CD4-positive, alpha-beta T cell treated with Interleukin-2 at 100 ng/mL for 4 hours (primary cell): ENCODE data around the gene DOCK6.
A peak's percentile ranks its signal among the peaks of the same experiment; 100 is the strongest.

Experiments
- DNase-seq: peaks from one replicate; pipeline ENCODE4 v3.0.0-alpha.2; 2020; ENCODE audit warnings: low spot score

Gene DOCK6

DNA sequence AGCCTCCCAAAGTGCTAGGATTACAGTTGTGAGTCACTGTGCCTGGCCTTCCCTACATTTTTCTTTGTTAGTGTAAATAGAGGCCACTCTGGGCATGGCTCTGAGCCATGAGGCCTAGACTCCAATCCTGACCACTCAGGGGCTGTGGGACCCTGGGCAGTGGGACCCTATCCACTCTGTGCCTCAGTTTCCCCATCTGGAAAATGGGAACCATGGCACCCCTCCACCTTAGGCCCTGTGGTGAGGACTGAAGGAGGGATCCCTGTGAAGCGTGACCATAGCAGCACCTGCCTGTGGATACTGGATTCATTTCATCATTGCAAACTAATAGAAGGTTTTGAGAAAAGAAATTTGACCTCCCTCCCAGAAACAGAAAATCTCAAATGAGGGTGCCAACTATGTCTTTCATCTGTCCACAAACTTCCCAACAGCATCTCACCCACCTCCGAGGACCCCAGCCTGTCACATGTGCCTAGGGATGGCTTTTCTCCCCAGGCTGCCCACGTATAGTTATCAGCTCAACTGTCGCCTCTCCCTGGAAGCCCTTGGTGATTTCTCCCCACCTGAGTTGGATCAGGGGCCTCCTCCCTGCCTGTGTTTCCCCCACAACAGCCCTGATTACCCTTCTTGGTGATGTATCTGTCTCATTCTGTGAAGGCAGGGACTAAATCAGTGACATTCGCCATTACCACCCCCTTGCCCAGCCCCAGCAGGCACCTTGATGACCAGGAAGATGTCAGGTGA is 17.3 kb downstream of the DOCK6 start:
- no peak for DNase-seq

DNA sequence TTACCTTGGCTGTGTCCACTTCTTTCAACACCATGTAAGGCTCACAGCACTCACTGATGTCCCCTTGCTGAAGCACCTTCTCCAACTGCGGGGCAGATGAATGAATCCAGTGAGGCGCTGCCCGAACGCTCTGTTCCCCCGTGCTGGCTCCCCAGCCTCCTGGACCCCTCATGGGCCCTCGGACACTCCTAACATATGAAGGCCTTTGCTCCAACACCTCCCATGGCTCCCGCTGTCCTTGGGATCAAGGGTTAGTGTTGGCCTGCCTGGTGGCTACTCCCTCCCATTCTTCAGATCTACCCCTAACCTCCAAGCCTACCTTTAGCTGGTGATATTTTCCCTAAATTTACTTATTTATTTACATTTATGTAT is 18.5 kb downstream of the DOCK6 start:
- DNase-seq, result no peak

DNA sequence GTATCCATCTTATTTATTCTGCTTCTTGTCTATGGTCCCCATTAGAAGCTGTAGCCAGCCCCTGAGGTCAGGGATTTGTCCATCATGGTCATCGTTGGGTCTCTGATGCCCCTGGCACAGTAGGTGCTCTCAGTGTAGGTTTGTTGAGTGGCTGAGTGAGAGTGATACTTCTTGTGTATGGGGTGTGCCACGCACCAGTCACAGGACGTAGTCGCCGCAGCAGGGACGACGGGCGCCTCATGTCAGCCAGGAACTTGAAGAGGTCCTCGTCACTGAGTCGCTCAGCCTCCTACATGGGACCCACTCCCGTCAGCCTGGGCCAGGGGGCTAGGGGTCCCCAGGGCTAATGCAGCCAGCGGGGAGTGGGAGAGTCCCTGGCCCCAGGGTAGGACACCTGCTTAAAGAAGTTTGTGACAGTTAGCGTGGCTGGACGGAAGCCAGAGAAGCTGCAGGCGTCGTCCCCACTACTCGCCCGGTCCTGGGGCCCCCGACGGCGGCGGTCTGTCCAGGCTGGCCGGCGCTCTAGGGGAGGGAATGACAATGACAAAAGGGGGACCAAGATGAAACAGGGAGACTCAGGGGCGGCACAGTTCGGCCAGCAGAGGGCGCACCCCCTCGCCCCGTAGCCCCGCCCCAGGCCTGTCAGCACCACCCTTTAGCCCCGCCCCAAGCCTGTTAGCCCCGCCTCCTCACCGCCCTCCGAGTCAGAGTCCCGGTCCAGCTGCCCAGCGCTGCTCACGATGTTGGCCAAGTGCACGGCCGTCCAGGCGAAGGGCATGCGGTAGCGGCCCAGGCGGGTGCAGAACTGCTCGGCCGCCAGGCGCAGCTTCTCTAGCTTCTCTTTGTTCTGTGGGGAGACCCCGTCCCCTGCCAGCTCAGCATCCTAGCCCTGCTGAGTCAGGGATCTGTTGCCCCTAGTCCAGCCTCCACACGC is 19.2 kb downstream of the DOCK6 start:
- DNase-seq, result peak; percentile 76

DNA sequence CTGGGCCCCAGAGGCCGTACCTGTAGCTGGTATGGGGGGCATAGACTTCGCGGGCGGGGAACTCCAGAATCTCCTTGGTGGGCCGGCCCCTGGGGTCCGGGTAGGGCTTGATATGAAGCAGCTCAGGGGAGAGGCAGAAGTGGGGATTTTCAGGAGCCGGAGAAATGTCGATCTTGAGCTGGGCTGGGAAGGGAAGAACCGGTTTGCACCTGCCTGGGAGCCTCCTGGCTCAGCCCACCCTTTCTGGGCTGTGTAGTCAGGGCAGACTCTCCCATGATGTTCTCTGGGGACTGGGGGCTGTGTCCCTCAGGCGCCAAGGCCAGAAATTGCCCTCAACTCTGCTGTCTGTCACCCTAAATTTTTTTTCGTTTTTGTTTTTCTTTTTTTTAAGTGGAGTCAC is 20.3 kb downstream of the DOCK6 start:
- no peak for DNase-seq

DNA sequence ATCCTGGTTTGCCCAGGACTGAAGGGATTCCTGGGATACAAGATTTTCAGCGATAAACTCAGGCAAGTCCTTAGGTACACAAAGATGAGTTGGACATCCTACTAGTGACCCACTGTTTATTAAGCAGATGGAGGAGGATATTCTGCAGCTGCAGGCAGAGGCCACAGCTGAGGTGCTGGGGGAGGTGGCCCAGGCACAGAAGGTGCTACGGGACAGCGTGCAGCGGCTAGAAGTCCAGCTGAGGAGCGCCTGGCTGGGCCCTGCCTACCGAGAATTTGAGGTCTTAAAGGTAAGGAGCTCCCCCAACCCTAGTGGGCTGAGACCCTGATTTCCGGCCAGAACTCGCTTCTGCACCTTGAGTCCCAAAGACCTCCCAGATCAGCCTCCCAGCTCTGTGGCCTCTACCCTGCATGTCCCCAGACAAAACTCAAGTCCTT is 22.3 kb downstream of the DOCK6 start:
- DNase-seq, result no peak

DNA sequence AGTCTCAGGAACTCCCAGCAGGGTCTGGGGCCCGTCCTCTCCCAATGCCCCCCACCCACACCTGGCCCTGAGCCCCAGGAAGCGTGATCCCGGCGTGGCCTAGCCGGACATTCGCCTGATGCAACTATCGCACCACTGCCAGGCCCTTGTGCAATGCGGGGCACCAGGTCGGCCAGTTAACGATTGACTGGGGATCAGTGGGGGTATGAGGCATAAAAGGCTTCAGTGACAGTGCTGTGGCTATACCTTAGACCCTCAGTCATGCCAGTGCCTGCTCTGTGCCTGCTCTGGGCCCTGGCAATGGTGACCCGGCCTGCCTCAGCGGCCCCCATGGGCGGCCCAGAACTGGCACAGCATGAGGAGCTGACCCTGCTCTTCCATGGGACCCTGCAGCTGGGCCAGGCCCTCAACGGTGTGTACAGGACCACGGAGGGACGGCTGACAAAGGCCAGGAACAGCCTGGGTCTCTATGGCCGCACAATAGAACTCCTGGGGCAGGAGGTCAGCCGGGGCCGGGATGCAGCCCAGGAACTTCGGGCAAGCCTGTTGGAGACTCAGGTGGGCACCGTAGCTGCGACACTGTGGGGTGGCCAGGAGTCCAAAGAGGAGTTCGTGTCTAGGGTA is 22.8 kb downstream of the DOCK6 start, which contains the start of gene ANGPTL8:
TSS of gene ANGPTL8 (plus strand) at position 243 of the 624 bp plus-strand sequence. CDS start at position 262, 19 bp downstream.
- DNase-seq, result no peak

DNA sequence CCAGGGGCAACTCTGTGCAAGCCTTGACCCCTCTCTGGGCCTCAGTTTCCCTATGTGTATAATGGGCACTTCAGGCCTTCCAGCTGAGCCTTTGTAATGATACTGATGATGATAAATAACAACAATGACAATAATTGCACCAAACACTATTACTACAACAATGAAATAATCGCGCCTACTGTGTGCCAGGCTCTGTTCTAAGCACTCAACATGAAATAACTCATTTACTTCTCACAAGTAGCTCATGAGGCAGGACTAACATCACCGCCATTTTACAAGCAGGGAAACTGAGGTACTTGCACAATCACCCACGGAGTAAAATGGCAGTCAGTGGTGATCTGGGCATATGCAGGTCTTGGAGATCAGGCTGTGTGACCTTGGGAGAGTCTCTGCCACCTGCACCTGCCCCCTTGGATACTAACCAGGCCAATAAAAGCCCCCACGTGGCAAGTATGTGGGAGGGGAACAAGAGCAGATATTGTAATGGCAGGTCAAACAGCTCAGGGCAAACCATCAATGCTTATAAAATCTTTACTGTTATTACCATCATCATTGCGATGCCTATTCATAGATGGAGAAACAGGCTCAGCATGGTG is 23.4 kb downstream of the DOCK6 start:
- no peak for DNase-seq

DNA sequence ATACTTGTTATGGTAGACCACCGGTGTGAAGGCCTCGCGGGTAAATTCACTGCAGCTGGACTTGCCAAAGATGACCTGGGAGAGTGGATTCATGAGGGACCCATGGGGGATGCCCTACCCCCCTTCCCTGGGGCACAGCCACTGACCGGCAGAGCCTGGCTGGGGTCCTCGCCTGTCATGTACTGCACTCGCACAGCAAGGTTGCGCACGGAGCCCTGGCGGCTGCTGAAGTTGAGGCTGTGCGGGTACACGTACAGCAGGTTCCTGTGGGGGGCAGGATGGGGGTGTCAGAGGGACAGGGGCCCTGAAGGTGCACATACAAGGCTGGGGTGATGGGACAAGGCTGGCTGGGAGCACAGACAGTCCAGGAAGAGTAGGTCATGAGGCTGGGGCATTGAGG is 24.3 kb downstream of the DOCK6 start:
- DNase-seq, result no peak

DNA sequence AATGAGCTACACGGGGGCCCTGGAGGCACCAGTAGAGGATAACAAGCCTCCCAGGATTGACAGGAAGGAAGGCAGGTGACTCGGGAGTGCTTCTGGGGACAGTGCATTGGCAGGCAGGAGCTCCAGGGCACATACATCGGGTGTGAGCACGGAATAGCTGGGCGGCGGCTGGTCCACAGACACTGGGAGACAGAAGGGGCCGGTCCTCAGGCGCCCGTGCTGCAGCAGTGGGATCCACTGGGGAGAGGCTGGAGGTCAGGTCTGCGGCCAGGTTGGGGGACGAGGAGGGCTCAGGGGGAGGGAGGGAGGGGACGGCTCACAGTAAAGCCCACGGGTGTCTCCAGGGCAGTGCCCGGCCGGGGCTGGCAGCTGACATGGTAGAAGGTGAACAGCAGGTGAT is 25.0 kb downstream of the DOCK6 start:
- DNase-seq, result no peak

DNA sequence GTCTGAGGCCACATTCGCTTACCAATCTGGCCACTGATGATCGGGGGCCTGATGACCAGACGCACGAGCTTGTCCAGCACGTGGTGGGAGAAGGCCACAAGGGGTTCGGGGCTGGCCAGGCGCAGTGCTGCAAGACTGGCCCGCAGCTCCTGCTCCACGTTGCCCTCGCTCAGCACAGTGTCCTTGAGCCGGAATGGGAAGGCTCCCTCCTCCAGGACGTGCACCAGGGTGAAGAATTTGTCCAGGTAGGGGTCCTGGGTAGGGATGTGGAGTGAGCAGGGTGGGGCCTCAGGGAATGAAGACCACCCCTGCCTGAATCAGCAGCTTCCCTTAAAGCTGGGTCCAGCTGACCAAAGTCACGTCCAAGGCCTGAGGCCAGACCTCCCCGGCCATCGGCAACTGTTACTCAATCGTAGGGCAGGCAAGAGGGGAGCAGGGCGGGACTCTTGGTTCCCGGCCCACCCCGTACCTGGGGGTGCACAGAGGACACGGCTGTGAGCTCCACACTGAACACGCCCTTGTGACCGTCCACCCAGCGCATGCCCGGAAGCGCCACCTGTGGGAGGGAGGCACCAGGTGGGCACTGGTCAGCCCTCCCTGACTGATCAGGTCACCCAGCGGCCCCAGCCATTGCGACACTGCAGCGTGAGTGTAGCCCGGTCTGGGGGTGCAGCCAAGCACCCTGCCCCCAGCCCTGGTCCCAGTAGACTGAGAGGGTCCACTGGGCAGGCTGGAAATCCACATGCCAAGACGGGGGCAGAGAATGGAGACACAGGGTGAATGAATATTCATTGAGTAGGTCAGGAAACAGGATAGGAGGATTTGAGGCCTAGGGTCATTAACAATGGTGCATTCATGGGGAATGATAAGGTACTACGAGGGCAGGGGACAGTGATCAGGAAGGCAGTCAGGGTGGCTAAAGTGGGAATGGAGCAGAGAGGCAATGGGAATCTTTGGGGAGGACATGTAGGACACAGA is 25.7 kb downstream of the DOCK6 start:
- DNase-seq, result no peak

DNA sequence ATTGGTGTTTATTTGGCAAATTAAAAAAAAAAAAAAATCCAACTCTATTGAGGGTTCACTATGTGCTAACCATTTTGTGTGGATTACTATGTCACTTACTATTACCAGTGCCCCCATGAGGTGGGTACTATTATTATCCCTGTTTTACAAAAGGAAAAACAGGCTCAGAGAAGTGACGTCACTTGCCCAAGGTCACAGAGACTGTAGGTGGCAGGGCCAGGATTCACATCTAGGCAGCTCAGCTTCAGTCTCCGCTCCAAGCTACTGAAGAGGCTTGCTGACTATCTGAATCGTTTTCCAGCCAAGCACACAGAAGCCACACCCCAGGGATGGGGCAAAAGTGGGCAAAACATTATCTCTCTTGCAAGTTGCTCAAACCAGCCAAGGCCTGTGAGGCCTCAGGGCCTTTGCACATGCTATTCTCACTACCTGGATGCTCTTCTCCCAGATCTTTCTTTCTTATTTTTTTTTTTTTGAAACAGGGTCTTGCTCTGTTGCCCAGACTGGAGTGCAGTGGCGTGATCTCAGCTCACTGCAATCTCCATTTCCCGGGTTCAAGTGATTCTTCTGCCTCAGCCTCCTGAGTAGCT is 27.7 kb downstream of the DOCK6 start:
- no peak for DNase-seq

DNA sequence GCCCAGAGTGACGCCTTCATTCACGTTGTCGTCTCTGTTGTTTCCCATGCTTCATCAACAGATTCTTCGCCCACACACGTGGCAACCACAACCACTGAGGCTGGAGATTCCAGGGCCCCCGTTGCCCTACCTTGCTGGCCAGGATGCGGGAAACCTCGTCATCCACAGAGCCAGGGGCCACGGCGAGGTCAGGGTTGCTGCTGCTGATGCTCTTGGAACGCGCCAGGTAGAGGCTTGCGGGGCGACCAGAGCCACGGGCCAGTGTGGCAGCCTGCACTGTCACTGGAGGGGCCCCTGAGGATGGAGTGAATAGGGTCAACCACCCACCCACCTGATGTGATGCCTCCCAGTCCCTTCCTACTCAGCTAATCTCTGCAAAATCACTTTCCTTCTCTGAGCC is 29.3 kb downstream of the DOCK6 start:
- no peak for DNase-seq

DNA sequence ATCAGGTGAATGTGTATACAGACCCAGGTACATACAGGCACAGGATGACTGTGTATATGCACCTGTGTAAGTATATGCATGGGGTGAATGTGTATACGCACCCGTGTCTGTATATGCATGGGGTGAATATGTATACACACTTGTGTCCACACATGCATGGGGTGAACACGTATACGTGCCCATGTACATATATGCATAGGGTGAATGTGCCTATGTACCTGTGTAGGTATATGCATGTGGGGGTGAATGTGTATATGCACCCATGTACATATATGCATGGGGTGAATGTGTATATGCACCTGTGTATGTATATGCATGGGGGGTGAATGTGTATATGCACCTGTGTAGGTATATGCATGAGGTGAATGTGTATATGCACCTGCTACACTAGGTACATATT is 29.8 kb downstream of the DOCK6 start:
- no peak for DNase-seq

DNA sequence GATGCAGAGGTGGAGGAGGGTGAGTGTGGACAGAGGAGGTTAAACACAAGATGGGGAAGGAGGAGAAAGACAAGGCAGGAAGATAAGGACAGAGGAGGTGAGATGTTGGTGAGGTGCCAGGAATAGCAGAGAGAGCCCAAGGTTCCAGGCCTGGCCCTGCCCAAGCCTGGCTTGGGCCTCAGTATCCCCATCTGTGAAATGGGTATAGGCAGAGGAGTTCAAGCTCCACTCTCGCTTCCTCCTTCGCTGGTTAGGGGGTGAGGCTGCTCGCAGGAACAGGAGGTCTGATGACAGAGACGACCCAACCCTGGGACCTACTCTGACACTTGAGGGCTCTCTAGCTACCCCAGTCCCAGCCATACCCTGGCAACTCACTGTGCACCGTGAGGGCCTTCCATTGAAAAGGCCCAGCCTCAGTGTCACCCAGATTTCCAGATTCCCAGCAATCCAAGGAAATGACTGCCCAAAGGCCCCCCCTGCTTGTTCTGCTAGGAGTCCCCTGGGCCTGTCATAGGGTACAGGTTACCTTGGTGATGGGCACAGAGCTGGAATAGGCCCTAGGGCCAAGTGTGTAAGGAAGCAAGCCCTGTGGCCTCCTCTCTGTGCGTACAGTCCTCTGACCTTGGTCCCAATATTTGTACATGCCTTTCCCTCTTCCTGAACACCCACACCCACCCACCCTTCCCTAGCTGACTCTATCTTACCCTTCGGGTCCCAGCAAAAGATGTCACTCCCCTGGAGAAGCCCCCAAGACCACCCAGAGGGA is 31.5 kb downstream of the DOCK6 start:
- DNase-seq, result no peak

DNA sequence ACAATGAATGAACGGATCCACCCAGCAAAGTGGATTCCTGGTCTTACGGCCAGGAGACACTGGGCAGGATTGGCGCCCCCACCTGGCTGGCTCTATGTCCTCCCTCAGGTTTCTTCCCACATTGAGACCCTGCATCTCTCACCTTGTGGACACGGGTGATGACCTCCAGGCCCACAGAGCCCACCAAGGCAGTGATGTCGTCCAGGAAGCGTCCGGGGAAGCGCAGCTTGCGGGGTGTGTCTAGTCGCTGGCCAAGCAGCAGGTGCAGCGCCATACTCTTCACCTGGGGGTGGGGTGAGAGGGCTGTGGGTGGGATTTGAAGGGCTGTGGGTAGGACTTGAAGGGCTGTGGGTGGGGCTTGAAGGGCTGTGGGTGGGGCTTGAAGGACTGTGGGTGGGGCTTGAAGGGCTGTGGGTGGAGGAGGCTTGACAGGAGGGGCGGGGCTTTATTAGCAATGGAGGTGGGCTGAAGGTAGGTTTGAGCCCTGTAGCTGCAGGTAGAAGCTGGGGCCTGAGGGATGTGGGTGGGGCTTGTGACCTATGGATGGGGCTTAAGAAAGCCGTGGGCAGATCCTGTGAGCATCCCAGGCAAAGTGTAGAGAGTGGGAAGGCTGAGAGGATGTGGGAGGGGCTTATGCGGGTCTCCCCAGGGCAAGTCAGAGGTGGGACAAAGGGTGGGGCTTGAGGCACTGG is 35.0 kb downstream of the DOCK6 start:
- DNase-seq, result no peak

DNA sequence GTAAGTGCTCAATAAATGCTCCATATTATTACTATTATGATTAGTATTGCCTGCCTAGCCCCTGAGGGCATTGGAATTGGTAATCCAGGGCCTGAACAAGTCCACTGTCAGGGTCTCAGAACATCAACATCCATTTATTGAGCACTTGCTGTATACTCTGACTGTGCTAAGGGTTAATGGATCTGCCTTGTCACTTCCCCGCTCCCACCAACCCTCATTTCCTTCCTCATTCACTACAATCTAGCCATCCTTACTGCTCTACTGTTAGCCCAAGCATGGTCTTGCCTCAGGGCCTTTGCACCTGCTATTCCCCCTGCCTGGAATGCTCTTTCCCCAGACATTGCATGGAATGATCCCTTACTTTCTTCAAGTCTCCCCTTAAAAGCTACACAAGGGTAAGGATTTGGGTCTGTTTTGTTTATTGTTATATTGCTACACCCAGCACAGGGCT is 35.6 kb downstream of the DOCK6 start:
- no peak for DNase-seq

DNA sequence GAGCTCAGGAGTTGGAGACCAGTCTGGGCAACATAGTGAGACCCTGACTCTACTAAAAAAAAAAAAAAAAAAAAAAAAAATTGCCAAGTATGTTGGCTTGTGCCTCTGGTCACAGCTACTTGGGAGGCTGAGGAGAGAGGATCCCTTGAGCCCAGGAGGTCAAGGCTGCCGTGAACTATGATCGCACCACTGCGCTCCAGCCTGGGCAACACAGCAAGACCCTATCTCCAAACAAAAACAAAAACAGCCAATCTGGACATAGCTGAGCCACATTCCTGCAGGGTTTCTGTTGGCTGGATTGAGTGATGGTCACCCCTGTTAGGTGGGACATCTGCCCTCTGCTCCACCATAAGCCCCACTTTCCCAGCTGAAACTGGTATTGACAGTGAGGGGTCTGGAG is 36.5 kb downstream of the DOCK6 start:
- DNase-seq, result no peak

DNA sequence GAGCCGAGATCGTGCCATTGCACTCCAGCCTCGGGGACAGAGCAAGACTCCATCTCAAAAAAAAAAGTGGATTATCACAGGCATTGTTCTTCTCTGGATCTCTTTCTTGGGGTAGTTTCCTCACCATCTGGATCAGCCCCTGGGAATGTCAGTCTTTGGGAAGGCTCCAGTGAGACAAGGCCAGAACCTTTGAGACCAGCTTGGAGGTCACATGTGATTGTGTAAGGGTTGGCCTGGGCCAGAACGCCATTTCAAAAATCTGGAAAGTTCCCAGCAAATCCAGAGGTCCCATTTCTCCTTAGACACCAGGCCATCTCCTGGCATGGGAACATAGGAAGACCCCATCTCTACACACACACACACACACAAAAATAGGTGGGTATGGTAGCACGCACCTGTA is 37.2 kb downstream of the DOCK6 start:
- no peak for DNase-seq

DNA sequence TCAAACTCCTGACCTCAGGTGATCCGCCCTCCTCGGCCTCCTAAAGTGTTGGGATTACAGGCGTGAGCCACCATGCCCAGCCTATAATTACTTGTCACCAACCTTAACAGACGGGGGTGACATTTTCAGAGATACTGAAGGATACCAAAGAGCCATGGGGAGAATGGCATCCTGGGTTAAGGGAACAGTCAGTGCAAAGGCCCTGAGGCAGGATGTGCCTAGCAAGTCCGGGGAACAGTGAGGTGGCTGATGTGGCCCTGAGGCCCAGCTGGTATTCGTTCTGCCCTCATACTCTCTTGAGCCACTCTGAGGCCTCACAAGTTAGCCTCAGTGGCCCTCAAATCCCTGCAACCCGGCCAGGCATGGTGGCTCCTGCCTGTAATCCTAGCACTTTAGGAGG is 37.9 kb downstream of the DOCK6 start:
- DNase-seq, result no peak
